GM18861 (cell line): ENCODE data around the gene KCNG3.
"Not testable (repeated sequence)": the region's sequence is repeated elsewhere in the genome, so short reads cannot be mapped to it uniquely, and the experiment has no call there.

ENCODE experiments used
- ATAC-seq: cut with Tn5 transposase; IDR thresholded peaks from one replicate; pipeline ENCODE4 v1.9.1; 2021; ENCODE audit not compliant: unreplicated experiment

The KCNG3 gene

DNA sequence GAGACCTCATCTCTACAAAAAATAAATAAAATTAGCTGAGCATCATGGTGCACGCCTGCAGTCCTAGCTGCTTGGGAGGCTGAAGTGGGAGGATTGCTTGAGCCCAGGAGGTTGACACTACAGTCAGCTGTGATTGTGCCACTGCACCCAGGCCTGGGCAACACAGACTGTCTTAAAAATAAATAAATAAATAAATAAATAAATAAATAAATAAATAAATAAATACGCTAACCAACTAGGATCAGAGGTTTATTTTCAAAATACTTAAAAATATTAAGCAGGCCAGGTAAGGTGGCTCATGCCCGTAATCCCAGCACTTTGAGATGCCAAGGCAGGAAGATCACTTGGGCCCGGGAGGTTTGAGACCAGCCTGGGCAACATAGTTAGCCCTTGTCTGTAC lies 63.6 kb downstream of the KCNG3 start:
- ATAC-seq, result no peak

DNA sequence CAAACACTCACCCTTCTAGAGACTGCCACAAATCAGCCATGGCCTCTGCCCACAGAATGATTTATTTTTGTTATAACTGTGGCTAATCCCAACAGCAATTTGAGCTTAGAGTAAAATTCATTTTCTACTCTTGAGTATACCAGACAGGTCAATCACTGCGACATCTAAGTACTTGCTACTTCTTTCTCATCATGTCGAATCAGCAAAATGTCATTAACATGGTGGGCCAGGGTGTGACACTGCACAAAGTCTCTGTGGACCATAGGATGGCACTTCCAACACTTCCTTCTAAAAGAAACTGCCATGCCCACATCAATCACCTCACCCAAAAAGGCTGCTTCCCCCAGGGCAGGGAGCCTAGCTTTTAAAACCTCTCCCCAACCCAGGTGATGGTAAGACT lies 64.4 kb downstream of the KCNG3 start:
- ATAC-seq, result no peak

GRCh38 chr2:42425697-42426096 lies 68.1 kb downstream of the KCNG3 start:
- no peak for ATAC-seq

DNA sequence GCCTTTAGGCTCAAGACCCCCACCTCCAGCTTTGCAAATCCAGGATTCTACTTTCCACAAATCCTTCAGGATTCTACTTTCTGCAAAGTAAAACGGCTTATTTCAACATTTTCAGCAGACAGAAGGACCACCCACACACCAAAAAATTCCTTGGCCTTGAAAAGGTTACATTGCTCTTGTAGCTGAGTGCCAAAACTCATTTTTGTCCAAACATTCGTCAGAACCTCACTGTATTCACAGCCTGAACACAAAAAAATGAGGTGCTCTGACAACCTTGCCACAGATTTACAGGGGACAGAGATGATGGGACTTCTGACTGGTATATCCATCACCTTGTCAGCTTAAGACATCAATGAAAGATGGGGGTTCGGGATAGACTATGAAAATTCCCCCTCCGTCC lies 69.7 kb downstream of the KCNG3 start:
- ATAC-seq, result no peak

GRCh38 chr2:42421601-42422239 lies 72.1 kb downstream of the KCNG3 start:
- ATAC-seq, result no peak

DNA sequence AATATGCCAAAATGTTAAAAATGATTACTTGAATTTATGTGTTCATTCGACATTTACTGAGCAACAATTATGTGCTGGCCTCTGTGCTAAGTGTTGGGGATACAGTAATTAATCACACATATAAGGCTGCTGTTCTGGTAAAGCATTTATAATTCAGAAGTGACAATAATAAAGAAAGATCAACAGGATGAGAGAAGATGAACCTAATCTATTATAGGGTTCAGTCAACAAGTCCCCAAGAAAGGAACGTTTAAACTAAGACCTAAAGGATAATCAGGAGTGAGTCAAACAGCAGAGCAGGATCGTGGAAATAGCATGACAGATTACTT lies 72.7 kb downstream of the KCNG3 start:
- no peak for ATAC-seq

- no peak for ATAC-seq
Measured at GRCh38 chr2:42414648-42415047, 79.1 kb downstream of the KCNG3 start.

DNA sequence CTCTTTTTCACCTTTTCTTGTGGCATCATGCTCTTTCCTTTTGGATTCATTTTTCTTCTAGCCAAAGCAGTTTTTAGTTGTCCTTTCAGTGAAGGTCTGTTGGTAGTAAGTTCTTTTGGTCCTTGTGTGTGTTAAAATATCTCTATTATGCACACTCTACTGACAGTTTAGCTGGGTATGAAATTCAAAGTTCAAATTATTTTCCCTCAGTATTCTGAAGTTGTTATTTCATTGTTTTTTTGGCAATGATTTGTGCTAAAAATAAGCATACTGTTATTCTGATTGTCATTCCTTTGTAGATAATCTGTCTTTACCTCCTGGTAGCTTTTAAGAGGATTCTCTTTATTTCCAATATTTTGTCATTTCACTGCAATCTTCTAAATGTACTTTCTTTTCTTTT lies 79.6 kb downstream of the KCNG3 start:
- ATAC-seq, result no peak

- no peak for ATAC-seq
Measured at GRCh38 chr2:42410742-42411514, 82.9 kb downstream of the KCNG3 start.

- no peak for ATAC-seq
Measured at GRCh38 chr2:42408009-42408408, 85.8 kb downstream of the KCNG3 start.

DNA sequence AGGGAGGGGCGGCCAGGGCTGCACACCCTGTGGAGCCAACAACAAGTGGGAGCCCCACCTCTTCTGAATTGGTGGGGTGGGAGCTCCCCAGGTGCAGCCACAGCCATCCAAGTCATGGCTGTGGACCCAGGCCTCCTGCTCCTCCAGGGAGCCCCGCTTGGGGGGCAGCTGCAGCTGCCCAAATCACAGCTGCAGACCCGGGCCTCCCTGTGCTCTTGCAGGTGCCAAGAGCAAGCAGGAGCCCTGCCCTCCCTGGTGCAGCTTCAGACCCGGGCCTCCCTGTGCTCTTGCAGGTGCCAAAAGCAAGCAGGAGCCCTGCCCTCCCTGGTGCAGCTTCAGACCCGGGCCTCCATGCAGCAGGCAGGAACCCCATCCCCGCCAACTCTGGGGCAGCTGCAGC lies 86.3 kb downstream of the KCNG3 start:
- no peak for ATAC-seq

- ATAC-seq, result no peak
Measured at GRCh38 chr2:42404676-42405075, 89.1 kb downstream of the KCNG3 start.

DNA sequence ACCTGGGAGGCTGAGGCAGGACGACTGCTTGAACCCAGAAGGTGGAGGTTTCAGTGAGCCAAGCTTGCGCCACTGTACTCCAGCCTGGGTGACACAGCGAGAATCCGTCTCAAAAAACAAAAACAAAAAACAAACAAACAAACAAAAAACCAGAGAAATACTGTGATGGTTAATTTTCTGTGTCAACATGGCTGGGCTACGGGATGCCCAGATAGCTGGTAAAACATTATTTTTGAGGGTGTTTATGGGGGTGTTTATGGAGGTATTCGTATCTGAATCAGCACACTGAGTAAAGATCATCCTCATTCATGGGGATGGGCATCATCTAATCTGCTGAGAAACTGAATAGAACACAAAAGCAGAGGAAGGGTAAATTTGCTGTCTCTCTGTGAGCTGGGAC lies 92.0 kb downstream of the KCNG3 start:
- no peak for ATAC-seq

DNA sequence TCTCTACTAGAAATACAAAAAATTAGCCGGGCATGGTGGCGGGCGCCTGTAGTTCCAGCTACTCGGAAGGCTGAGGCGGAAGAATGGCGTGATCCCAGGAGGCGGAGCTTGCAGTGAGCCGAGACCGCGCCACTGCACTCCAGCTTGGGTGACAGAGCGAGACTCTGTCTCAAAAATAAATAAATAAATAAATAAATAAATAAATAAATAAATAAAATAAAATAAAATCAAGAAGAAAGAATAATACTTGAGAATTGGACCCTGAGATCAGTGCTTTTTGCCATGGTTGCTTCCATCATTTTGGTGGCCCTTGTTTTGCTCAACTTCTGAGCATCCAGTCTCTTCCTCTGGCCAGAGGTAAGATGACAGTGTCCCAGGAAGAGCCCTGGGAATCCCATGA lies 95.7 kb downstream of the KCNG3 start:
- not testable (repeated sequence) for ATAC-seq

GRCh38 chr2:42393320-42393719 lies 100.5 kb downstream of the KCNG3 start:
- ATAC-seq, result not testable (repeated sequence)

DNA sequence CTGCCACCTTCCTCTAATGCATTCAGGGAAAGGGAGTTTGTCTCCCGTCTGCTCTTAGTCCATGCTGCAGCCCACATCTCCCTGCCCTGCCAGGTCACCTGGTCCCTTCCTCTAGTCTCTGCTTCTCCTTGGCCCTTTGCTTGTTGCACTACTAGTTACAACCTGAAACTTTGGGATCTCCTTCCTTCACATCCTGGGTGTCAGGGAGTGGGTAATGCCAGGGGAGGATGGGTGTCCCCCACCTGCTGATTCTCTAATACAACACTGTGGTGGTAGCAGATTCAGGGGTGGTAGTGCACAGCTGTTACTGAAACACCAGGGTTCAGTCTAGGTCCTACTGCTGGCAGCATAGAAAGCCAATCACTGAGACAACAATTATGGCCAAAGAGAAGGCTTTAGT lies 101.6 kb downstream of the KCNG3 start:
- ATAC-seq, result no peak
